Thoracic aorta (tissue), 2 donors: ENCODE data around the gene PAEP. TPM values are rescaled to one million over a fixed set of nuclear protein-coding genes. Genes with fewer than 3 reads are reported as not detected.

ENCODE experiments used
- ATAC-seq: fragments of 150-250 bp; one replicate; pipeline ENCODE4 v1.8.0; 2017; ENCODE audit warnings: low read depth; ENCODE audit not compliant: insufficient number of reproducible peaks, low FRiP score
- DNase-seq: peaks from one replicate; pipeline ENCODE4 v3.0.0-alpha.2; 2020; ENCODE audit warnings: low spot score
- H3K27ac ChIP-seq, 2 donors: fragments of 200-600 bp; sonication (generic); 1 replicate in 1 of 2; 2 replicates in 1 of 2; pipeline ENCODE4 v1.5.1; 2016; ENCODE audit warnings: mild to moderate bottlenecking in 2 of 2, moderate library complexity in 2 of 2
- H3K27me3 ChIP-seq: fragments of 200-600 bp; sonication (generic); replicated peaks from 2 replicates; pipeline ENCODE4 v1.6.0; 2016; ENCODE audit warnings: mild to moderate bottlenecking; ENCODE audit not compliant: insufficient read depth
- H3K36me3 ChIP-seq: fragments of 200-600 bp; sonication (generic); one replicate; pipeline ENCODE4 v1.5.1; 2016
- H3K4me1 ChIP-seq, 2 donors: fragments of 200-600 bp; sonication (generic); 1 replicate in 1 of 2; 2 replicates in 1 of 2; pipeline versions ENCODE4 v1.5.1 to v1.6.0; 2016; ENCODE audit warnings: low read depth in 2 of 2, mild to moderate bottlenecking in 1 of 2; ENCODE audit not compliant: control insufficient read depth in 1 of 2
- H3K4me3 ChIP-seq: fragments of 200-600 bp; sonication (generic); 2 replicates; pipeline ENCODE4 v1.5.1; 2016; ENCODE audit warnings: mild to moderate bottlenecking
- H3K9me3 ChIP-seq: fragments of 200-600 bp; sonication (generic); 2 replicates; pipeline ENCODE4 v1.5.1; 2016
- total RNA-seq, 2 donors: library from RNA; depleted of rRNA; stranded (reverse); fragments of >200 nt; gene quantifications; one replicate each; pipeline versions ENCODE4 v1.1.0 to v1.2.3, GENCODE V29; 2016
- TF ChIP-seq, protein P1 (sequence below): fragments of 200-600 bp; sonication (generic); IDR thresholded peaks from one replicate; pipeline ENCODE4 v1.5.1; 2019; ENCODE audit warnings: antibody characterized with exemption

Gene PAEP
- total RNA-seq, 2 donors from 2014 or later, result not detected

DNA sequence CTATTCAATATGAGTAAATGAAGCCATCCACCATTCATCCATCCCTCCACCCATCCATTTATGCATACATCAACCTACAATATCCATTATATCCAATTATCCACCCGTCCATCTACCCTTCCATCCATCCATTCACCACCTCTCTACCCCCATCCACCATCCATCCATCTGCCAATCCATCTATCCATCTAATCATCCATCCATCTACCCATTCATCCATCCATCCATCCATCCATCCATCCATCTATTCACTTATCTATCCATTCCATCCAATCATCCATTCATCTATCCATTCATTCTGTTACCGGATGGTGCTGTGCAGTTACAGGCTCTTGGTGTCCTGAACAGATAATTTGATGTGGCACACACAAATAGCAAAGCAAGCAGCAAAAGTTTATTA, 10.7 kb downstream of the PAEP start:
- no peak overlapping the region for H3K27ac ChIP-seq
- H3K36me3 ChIP-seq, result no peaks in the 10 kb centered on the region
- H3K4me3 ChIP-seq, result no peak overlapping the region
- H3K4me1 ChIP-seq, result no peaks in the 10 kb centered on the region
- TF ChIP-seq, protein P1, sequence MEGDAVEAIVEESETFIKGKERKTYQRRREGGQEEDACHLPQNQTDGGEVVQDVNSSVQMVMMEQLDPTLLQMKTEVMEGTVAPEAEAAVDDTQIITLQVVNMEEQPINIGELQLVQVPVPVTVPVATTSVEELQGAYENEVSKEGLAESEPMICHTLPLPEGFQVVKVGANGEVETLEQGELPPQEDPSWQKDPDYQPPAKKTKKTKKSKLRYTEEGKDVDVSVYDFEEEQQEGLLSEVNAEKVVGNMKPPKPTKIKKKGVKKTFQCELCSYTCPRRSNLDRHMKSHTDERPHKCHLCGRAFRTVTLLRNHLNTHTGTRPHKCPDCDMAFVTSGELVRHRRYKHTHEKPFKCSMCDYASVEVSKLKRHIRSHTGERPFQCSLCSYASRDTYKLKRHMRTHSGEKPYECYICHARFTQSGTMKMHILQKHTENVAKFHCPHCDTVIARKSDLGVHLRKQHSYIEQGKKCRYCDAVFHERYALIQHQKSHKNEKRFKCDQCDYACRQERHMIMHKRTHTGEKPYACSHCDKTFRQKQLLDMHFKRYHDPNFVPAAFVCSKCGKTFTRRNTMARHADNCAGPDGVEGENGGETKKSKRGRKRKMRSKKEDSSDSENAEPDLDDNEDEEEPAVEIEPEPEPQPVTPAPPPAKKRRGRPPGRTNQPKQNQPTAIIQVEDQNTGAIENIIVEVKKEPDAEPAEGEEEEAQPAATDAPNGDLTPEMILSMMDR, result no peak
- DNase-seq, result no peak
- no peaks in the 10 kb centered on the region for H3K27me3 ChIP-seq
- no peak for ATAC-seq
- H3K9me3 ChIP-seq, result no peaks in the 10 kb centered on the region

DNA sequence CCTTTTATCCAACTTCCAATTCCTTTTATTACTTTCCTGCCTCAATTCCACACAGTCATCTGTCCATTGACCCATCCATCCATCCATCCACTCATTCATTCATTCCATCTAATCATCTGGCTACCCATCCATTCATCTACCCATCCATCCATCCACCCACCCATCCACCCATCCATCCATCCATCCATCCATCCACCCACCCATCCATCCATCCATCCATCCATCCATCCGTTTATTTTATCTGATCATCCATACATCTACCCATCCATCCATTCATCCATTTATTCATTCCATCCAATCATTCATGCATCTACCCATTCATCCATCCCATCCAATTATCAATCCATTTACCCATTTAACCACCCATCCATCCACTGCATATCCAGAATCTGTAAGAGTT, 11.6 kb downstream of the PAEP start:
- DNase-seq, result no peak
- H3K9me3 ChIP-seq, result no peaks in the 10 kb centered on the region
- no peaks in the 10 kb centered on the region for H3K36me3 ChIP-seq
- no peaks in the 10 kb centered on the region for H3K4me1 ChIP-seq
- TF ChIP-seq, protein P1, result no peak
- no peak overlapping the region for H3K27ac ChIP-seq
- no peaks in the 10 kb centered on the region for H3K27me3 ChIP-seq
- H3K4me3 ChIP-seq, result no peak overlapping the region
- no peak for ATAC-seq

DNA sequence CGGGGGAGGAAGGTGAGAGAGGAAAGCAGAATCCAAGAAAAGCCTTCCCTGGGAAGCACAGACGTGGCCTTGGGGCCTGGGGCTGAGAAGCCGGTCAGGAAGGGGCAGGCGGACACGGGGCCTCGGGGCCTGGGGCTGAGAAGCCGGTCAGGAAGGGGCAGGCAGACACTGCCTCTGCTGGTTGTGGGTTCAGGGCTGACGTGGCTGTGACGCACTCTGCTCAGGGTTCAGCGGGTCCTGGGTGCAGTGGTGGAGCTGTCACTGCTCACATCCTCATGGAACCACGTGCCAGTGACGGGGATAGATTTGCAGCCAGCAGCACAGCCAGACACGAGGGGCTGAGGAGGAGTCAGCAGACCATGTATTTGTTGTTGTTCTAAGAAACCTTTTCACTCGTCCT, 12.8 kb downstream of the PAEP start:
- TF ChIP-seq, protein P1, result no peak
- Histone ChIP-seq H3K36me3 (no peaks in the 10 kb centered on the region), H3K27me3 (no peaks in the 10 kb centered on the region), H3K4me3 (no peak overlapping the region), H3K4me1 (no peaks in the 10 kb centered on the region), H3K9me3 (no peaks in the 10 kb centered on the region), H3K27ac (no peak overlapping the region)
- ATAC-seq (no peak), DNase-seq (no peak)

DNA sequence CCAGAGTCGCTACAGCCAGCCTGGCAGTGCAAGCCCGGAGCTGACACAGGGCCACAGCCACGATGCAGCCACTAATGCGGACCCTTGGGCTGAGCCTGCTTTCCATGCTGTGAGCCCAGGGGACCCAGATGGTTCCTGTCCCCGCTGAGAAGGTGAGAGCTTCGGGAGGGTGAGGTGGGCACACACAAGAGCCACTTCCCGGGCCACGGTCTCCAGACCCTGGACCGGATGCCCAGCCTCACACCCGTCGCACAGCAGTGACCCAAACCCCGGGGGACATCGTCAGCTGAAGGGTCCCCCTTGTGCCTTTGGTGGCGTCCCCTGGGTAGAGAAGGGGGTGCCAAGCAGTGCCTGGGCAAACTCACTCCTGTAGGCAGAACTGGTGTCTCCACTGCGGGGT, 13.4 kb downstream of the PAEP start:
- Histone ChIP-seq H3K36me3 (no peaks in the 10 kb centered on the region), H3K27ac (no peak overlapping the region), H3K4me1 (no peaks in the 10 kb centered on the region), H3K9me3 (no peaks in the 10 kb centered on the region), H3K27me3 (no peaks in the 10 kb centered on the region), H3K4me3 (no peak overlapping the region)
- TF ChIP-seq, protein P1, result no peak
- no peak for ATAC-seq
- DNase-seq, result no peak

DNA sequence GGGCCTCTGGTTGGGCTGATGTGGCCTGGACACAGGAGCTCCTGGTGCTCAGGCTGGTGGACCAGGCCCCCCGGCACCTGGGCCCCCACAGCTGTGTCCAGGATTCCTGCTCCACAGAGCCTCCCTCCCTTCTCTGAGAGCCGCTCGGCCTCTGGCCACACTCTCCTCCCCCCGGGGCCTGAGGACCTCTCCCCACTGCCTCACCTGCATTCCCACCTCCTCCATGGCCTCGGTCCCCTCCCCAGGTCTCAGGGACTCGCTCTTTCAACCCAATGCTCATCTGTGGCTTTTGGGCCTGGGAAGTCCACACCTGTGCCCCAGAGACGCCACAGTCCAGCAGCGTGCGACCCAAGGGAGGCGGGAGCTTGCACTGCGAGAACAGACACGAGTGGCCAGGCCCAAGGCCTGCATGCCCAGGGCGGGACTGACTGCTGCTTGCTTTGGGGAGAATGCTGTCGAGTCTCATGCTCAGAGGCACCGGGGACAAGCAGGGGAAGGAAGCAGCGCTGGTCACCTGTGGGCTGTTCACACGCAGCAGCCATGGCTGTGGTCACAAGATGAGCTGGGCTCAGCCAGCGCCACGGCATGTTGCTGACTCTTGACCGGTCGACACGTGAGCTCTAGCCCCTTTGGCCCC, 14.6 kb downstream of the PAEP start:
- Histone ChIP-seq H3K27ac (no peak overlapping the region), H3K9me3 (no peaks in the 10 kb centered on the region), H3K4me3 (no peak overlapping the region), H3K4me1 (no peaks in the 10 kb centered on the region), H3K36me3 (no peaks in the 10 kb centered on the region), H3K27me3 (no peaks in the 10 kb centered on the region)
- ATAC-seq (no peak), DNase-seq (no peak)
- TF ChIP-seq, protein P1, result no peak
